IPS DF 19.7 (cell line): ENCODE data around the gene L3MBTL2.
"Not testable (repeated sequence)": the region's sequence is repeated elsewhere in the genome, so short reads cannot be mapped to it uniquely, and the experiment has no call there.

Experiments used
- DNase-seq: peaks from one replicate; pipeline ENCODE4 v3.0.0-alpha.2; 2013; ENCODE audit warnings: low read depth, low spot score

L3MBTL2 gene

GRCh38 chr22:41241133-41241676 is 36.1 kb downstream of the L3MBTL2 start:
- no peak for DNase-seq

- no peak for DNase-seq
Observed at GRCh38 chr22:41242396-41243117, 37.4 kb downstream of the L3MBTL2 start.

- no peak for DNase-seq
Observed at GRCh38 chr22:41243361-41243760, 38.2 kb downstream of the L3MBTL2 start.

GRCh38 chr22:41245917-41246499 is 40.9 kb downstream of the L3MBTL2 start:
- no peak for DNase-seq

- DNase-seq, result no peak
Observed at GRCh38 chr22:41247703-41248102, 42.6 kb downstream of the L3MBTL2 start.

GRCh38 chr22:41248314-41248713 is 43.2 kb downstream of the L3MBTL2 start:
- DNase-seq, result no peak

- no peak for DNase-seq
Observed at GRCh38 chr22:41248758-41249157, 43.6 kb downstream of the L3MBTL2 start.

GRCh38 chr22:41249442-41249841 is 44.3 kb downstream of the L3MBTL2 start:
- DNase-seq, result no peak

- no peak for DNase-seq
Observed at GRCh38 chr22:41250127-41250526, 45.0 kb downstream of the L3MBTL2 start.

GRCh38 chr22:41252365-41252764 is 47.3 kb downstream of the L3MBTL2 start:
- DNase-seq, result no peak

GRCh38 chr22:41254230-41254629 is 49.1 kb downstream of the L3MBTL2 start:
- DNase-seq, result no peak

- no peak for DNase-seq
Observed at GRCh38 chr22:41256254-41257253, 51.4 kb downstream of the L3MBTL2 start.

- no peak for DNase-seq
Observed at GRCh38 chr22:41257696-41258095, 52.6 kb downstream of the L3MBTL2 start.

- not testable (repeated sequence) for DNase-seq
Observed at GRCh38 chr22:41259756-41260155, 54.6 kb downstream of the L3MBTL2 start.

- no peak for DNase-seq
Observed at GRCh38 chr22:41260871-41261270, 55.8 kb downstream of the L3MBTL2 start.

- no peak for DNase-seq
Observed at GRCh38 chr22:41261541-41262249, 56.6 kb downstream of the L3MBTL2 start.

GRCh38 chr22:41262250-41262765 is 57.2 kb downstream of the L3MBTL2 start:
- no peak for DNase-seq

GRCh38 chr22:41263704-41264103 is 58.6 kb downstream of the L3MBTL2 start:
- no peak for DNase-seq

- no peak for DNase-seq
Observed at GRCh38 chr22:41264408-41264941, 59.4 kb downstream of the L3MBTL2 start.

GRCh38 chr22:41267958-41268357 is 62.8 kb downstream of the L3MBTL2 start:
- DNase-seq, result no peak

GRCh38 chr22:41271787-41272186 is 66.7 kb downstream of the L3MBTL2 start:
- DNase-seq, result no peak
